ENCODE results near the gene CYTL1.
"Not testable (repeated sequence)": the region's sequence is repeated elsewhere in the genome, so short reads cannot be mapped to it uniquely, and the experiment has no call there.

The CYTL1 gene

DNA sequence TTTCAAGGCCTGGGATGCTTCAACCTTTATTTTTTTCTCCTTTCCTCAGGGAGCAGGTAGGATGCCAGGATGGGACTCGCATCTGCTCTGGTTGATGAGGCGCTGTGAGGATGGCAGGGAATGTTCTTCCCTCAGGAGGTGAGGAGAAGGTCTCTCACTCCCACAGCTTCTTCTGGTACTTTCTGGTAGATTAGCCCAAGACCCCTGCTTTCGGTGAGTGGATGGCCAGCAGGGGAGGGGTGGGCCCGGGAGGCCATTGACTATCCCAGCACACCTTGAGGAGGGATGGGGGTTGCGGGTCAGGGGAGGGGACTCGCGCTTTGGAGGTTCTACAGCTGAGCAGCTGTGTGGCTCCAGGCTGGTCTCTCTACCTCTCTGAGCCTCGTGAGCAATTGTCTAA is 14.8 kb downstream of the CYTL1 start:
- in situ Hi-C loops (cut with MboI; ENCODE audit: low pct_unique_long_range_greater_than_20kb, low sequenced_read_pairs, unreplicated experiment), result no loop called here
- no peak for DNase-seq (ENCODE audit: low spot score)
- TF ChIP-seq, protein P1, sequence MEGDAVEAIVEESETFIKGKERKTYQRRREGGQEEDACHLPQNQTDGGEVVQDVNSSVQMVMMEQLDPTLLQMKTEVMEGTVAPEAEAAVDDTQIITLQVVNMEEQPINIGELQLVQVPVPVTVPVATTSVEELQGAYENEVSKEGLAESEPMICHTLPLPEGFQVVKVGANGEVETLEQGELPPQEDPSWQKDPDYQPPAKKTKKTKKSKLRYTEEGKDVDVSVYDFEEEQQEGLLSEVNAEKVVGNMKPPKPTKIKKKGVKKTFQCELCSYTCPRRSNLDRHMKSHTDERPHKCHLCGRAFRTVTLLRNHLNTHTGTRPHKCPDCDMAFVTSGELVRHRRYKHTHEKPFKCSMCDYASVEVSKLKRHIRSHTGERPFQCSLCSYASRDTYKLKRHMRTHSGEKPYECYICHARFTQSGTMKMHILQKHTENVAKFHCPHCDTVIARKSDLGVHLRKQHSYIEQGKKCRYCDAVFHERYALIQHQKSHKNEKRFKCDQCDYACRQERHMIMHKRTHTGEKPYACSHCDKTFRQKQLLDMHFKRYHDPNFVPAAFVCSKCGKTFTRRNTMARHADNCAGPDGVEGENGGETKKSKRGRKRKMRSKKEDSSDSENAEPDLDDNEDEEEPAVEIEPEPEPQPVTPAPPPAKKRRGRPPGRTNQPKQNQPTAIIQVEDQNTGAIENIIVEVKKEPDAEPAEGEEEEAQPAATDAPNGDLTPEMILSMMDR (IDR thresholded peaks at IDR 0.05; ENCODE audit: extremely low read depth, insufficient read depth, missing control alignments), result no peak

DNA sequence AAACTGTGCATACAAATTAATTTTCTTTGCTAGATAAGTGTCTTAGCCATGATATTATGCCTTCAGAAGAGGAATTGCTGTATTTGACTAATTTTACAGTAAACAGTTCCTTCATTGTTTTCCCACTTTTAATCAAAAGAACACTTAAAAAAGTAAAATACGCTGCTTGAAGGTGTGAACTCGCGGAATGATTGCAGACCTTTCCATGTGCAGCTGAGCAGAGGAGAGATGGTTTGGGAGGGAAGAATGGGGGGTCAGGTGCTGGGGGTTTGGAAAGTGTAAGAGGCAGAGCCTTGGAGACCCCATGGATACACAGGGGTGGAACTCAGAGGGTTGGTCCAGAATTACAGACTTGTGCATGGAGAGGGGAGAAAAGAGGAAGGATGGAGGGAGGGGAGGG is 15.3 kb downstream of the CYTL1 start:
- no peak for DNase-seq (ENCODE audit: low spot score)
- in situ Hi-C loops (cut with MboI; ENCODE audit: low pct_unique_long_range_greater_than_20kb, low sequenced_read_pairs, unreplicated experiment), result no loop called here
- TF ChIP-seq, protein P1 (IDR thresholded peaks at IDR 0.05; ENCODE audit: extremely low read depth, insufficient read depth, missing control alignments), result no peak

DNA sequence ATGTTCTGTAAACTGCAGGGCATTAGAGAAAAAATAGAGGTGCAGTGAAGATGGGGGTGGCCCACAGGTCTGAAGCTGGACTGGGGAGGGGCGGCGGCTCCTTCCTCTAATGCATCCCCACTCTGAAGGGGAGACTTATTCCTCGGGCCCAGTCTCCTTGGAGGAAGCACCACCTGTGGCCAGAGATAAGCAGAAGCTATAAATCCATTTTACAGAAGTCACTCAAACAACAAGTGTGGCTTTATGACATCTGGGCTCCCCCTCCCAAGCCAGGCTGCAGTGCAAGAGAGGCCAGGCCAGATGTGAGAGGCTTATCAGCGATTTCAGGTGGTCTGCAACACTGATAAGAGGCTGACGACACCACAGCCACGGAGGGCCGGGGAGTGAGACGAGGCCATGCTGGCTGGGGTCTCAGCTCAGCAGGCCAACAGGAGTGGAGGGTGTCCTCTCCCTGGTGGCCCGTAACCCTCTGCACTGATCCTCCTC is 15.8 kb downstream of the CYTL1 start:
- TF ChIP-seq, protein P1 (IDR thresholded peaks at IDR 0.05; ENCODE audit: extremely low read depth, insufficient read depth, missing control alignments), result no peak
- no peak for DNase-seq (ENCODE audit: low spot score)
- in situ Hi-C loops (cut with MboI; ENCODE audit: low pct_unique_long_range_greater_than_20kb, low sequenced_read_pairs, unreplicated experiment), result no loop called here

DNA sequence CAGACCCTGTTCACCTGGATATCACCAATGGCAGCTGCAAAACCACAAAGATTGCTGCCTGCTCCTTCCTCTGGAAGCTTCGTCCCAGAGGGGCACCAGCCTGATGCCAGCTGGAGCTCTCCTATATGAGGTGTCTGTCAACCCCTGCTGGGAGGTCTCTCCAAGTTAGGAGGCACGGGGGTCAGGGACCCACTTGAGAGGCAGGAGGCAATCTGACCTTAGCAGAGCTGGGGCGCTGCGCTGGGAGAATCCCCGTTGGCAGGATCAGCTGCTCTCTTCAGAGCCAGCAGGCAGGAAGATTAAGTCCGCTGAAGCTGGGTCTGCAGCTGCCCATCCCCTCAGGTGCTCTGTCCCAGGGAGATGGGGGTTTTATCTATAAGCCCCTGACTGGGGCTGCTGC is 17.6 kb downstream of the CYTL1 start:
- DNase-seq (ENCODE audit: low spot score); in situ Hi-C loops (cut with MboI; ENCODE audit: low pct_unique_long_range_greater_than_20kb, low sequenced_read_pairs, unreplicated experiment): not testable (repeated sequence)

DNA sequence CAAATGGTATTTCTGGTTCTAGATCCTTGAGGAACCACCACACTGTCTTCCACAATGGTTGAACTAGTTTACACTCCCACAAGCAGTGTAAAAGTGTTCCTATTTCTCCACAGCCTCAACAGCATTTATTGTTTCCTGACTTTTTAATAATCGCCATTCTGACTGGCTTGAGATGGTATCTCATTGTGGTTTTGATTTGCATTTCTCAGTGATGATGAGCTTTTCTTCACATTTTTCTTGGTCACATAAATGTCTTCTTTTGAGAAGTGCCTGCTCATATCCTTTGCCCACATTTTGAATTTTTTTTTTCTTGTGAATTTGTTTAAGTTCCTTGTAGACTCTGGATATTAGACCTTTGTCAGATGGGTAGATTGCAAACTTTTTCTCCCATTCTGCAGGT is 22.3 kb downstream of the CYTL1 start:
- DNase-seq (ENCODE audit: low spot score); in situ Hi-C loops (cut with MboI; ENCODE audit: low pct_unique_long_range_greater_than_20kb, low sequenced_read_pairs, unreplicated experiment): not testable (repeated sequence)

DNA sequence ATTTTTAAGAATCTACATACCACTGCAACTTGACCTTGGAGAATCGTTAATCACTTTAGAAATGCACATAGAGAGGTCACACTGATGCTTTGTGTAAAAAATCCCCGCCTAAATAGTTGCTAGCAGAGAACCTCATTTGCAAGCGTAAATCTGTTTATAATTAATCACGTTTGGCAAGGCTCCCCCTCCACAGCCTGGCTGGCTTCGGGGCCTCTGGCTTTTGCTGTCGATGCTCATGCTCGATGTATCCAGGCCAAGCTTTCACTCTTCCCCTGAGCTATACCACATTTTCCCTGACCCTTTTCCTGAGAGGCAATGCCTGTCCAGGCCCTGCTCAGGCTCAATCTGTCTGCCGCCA is 23.4 kb downstream of the CYTL1 start:
- in situ Hi-C loops (cut with MboI; ENCODE audit: low pct_unique_long_range_greater_than_20kb, low sequenced_read_pairs, unreplicated experiment), result no loop called here

DNA sequence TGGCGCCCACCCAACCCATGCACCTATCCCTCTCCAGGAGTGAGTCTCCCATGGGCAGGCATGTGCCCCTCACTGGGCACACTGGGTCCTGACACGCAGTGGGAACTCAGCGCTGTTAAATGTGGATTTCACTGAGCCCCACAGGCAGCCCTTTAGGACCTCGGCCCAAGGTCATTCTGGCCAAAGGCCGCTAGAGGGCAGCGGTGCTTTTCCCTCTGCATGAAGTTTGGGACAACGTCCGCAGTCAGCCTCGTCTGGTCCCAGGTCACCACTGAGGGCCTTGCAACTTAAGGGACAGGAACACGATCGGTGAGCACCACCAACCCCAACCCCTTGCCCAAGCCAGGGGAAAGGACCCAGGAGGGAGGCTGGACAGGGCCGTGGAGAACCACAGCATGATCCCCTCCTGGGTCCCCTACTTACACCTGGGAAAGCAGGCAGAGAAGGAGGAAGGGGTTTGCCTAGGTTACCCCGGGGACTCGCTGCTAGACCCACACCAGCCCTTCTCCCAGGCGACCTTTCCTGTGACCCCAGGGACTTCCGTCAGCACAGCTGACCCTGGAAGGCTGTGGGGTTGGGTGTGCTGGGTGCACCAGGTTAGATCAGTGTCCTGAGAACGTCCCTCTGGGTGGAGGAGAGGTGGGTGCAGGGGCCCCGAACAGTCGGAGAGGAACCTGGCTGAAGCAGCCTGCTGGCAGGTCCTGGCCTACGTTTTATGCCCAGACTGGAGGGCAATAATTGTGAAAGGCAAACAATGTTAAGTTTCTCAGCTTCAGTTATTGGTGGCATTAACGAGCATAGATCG is 24.0 kb downstream of the CYTL1 start:
- TF ChIP-seq, protein P1 (IDR thresholded peaks at IDR 0.05; ENCODE audit: extremely low read depth, insufficient read depth, missing control alignments), result peak; percentile 86
- peak; percentile 79 for DNase-seq (ENCODE audit: low spot score)
- in situ Hi-C loops (cut with MboI; ENCODE audit: low pct_unique_long_range_greater_than_20kb, low sequenced_read_pairs, unreplicated experiment), result no loop called here

More for the DNA sequence above, 23.4 kb downstream of the CYTL1 start:
- DNase-seq (ENCODE audit: low spot score), result no peak
- TF ChIP-seq, protein P1 (IDR thresholded peaks at IDR 0.05; ENCODE audit: extremely low read depth, insufficient read depth, missing control alignments), result no peak
